H9 (cell line): ENCODE results near the gene GLYR1. TPM values are rescaled to one million over a fixed set of nuclear protein-coding genes. Genes with fewer than 3 reads are reported as not detected.

ENCODE experiments used
- DNase-seq: peaks from one replicate; pipeline ENCODE4 v3.0.0-alpha.2; 2017
- H2AFZ ChIP-seq: one replicate; pipeline ENCODE4 v1.6.1; 2013; ENCODE audit warnings: mild to moderate bottlenecking, low read length, control low read depth, moderate library complexity
- H2AK5ac ChIP-seq: 2 replicates; pipeline ENCODE4 v1.6.1; 2013; ENCODE audit warnings: low read length, control low read depth, mixed read lengths; ENCODE audit not compliant: insufficient read length
- H2BK120ac ChIP-seq: one replicate; pipeline ENCODE4 v1.6.1; 2013; ENCODE audit warnings: low read depth, mild to moderate bottlenecking, low read length, control low read depth, inconsistent platforms; ENCODE audit not compliant: poor library complexity, severe bottlenecking
- H2BK12ac ChIP-seq: 2 replicates; pipeline ENCODE4 v1.6.1; 2013; ENCODE audit warnings: low read length, control low read depth, mixed read lengths, low read depth; ENCODE audit not compliant: insufficient read length
- H2BK15ac ChIP-seq: 2 replicates; pipeline ENCODE4 v1.6.1; 2013; ENCODE audit warnings: low read depth, low read length, control low read depth
- H2BK20ac ChIP-seq: one replicate; pipeline ENCODE4 v1.6.1; 2013; ENCODE audit warnings: low read depth, mild to moderate bottlenecking, low read length, control low read depth, inconsistent platforms; ENCODE audit not compliant: poor library complexity, severe bottlenecking
- H2BK5ac ChIP-seq: 2 replicates; pipeline ENCODE4 v1.6.1; 2013; ENCODE audit warnings: low read length, control low read depth, mixed read lengths; ENCODE audit not compliant: insufficient read length
- H3K14ac ChIP-seq: 2 replicates; pipeline ENCODE4 v1.6.1; 2013; ENCODE audit warnings: low read length, control low read depth; ENCODE audit not compliant: insufficient read depth
- H3K18ac ChIP-seq: 2 replicates; pipeline ENCODE4 v1.6.1; 2013; ENCODE audit warnings: low read depth, mild to moderate bottlenecking, mixed read lengths, low read length, control low read depth; ENCODE audit not compliant: insufficient read length
- H3K23ac ChIP-seq: 2 replicates; pipeline ENCODE4 v1.6.1; 2013; ENCODE audit warnings: low read length, control low read depth, mixed read lengths, low read depth; ENCODE audit not compliant: insufficient read length
- H3K23me2 ChIP-seq: 2 replicates; pipeline ENCODE4 v1.6.1; 2013; ENCODE audit warnings: low read depth, mild to moderate bottlenecking, mixed read lengths, low read length, control low read depth; ENCODE audit not compliant: insufficient read length, poor library complexity, severe bottlenecking
- H3K27ac ChIP-seq: 2 replicates; pipeline ENCODE4 v1.5.1; 2013; ENCODE audit warnings: low read length, control low read depth, mixed read lengths, low read depth; ENCODE audit not compliant: insufficient read length
- H3K27me3 ChIP-seq: 2 replicates; pipeline ENCODE4 v1.6.1; 2013; ENCODE audit warnings: low read length, control low read depth, inconsistent platforms; ENCODE audit not compliant: insufficient read depth
- H3K4ac ChIP-seq: 2 replicates; pipeline ENCODE4 v1.6.1; 2013; ENCODE audit warnings: low read depth, mild to moderate bottlenecking, control low read depth, inconsistent platforms, low read length, moderate library complexity
- H3K4me1 ChIP-seq: 2 replicates; pipeline ENCODE4 v1.6.1; 2013; ENCODE audit warnings: low read length, control low read depth, inconsistent platforms; ENCODE audit not compliant: insufficient read depth
- H3K4me2 ChIP-seq: 2 replicates; pipeline ENCODE4 v1.6.1; 2013; ENCODE audit warnings: low read length, control low read depth, mixed read lengths; ENCODE audit not compliant: insufficient read length, insufficient read depth
- H3K56ac ChIP-seq: 2 replicates; pipeline ENCODE4 v1.6.1; 2013; ENCODE audit warnings: low read depth, mild to moderate bottlenecking, mixed read lengths, low read length, control low read depth; ENCODE audit not compliant: insufficient read length
- H3K79me1 ChIP-seq: 2 replicates; pipeline ENCODE4 v1.6.1; 2013; ENCODE audit warnings: low read depth, mild to moderate bottlenecking, moderate library complexity, low read length, control low read depth, inconsistent platforms; ENCODE audit not compliant: insufficient read depth, poor library complexity, severe bottlenecking
- H3K79me2 ChIP-seq: 2 replicates; pipeline ENCODE4 v1.6.1; 2013; ENCODE audit warnings: low read length, control low read depth, inconsistent platforms; ENCODE audit not compliant: insufficient read depth
- H3K9ac ChIP-seq: 2 replicates; pipeline ENCODE4 v1.6.1; 2013; ENCODE audit warnings: low read length, control low read depth, mixed read lengths; ENCODE audit not compliant: insufficient read length; ENCODE audit errors: extremely low read depth
- H3K9me3 ChIP-seq: one replicate; pipeline ENCODE4 v1.6.1; 2013; ENCODE audit warnings: low read depth, low read length, inconsistent platforms; ENCODE audit not compliant: control insufficient read depth
- H3T11ph ChIP-seq: one replicate; pipeline ENCODE4 v1.6.1; 2013; ENCODE audit warnings: mild to moderate bottlenecking, low read length, control low read depth, inconsistent platforms
- H4K20me1 ChIP-seq: one replicate; pipeline ENCODE4 v1.6.1; 2013; ENCODE audit not compliant: control insufficient read depth, insufficient read length, insufficient read depth
- H4K5ac ChIP-seq: 2 replicates; pipeline ENCODE4 v1.6.1; 2013; ENCODE audit warnings: low read depth, mild to moderate bottlenecking, mixed read lengths, low read length, control low read depth; ENCODE audit not compliant: insufficient read length
- H4K8ac ChIP-seq: replicated peaks from 2 replicates; pipeline ENCODE4 v1.6.1; 2013; ENCODE audit warnings: low read length, control low read depth, mixed read lengths, low read depth; ENCODE audit not compliant: insufficient read length
- H4K91ac ChIP-seq: 2 replicates; pipeline ENCODE4 v1.6.1; 2013; ENCODE audit warnings: low read depth, mild to moderate bottlenecking, moderate library complexity, mixed read lengths, low read length, control low read depth; ENCODE audit not compliant: insufficient read length
- H3K27ac Mint-ChIP-seq, 3 experiments: 2 replicates in 2 of 3; 3 replicates in 1 of 3; pipeline ENCODE4 v1.8.0; 2020 to 2021; ENCODE audit warnings: mixed read lengths in 3 of 3, mild to moderate bottlenecking in 1 of 3, moderate library complexity in 1 of 3
- H3K27me3 Mint-ChIP-seq: 2 replicates; pipeline ENCODE4 v1.8.0; 2021; ENCODE audit warnings: low read depth, mild to moderate bottlenecking, moderate library complexity, mixed read lengths
- H3K36me3 Mint-ChIP-seq, 3 experiments: 2 replicates in 2 of 3; 3 replicates in 1 of 3; pipeline ENCODE4 v1.8.0; 2020 to 2021; ENCODE audit warnings: low read depth in 3 of 3, mixed read lengths in 3 of 3; ENCODE audit not compliant: insufficient read depth in 1 of 3
- H3K4me1 Mint-ChIP-seq, 2 experiments: 2 replicates each; pipeline ENCODE4 v1.8.0; 2020; ENCODE audit warnings: mixed read lengths in 2 of 2
- H3K4me3 Mint-ChIP-seq, 2 experiments: 2 replicates in 1 of 2; 3 replicates in 1 of 2; pipeline ENCODE4 v1.8.0; 2020 to 2021; ENCODE audit warnings: mild to moderate bottlenecking in 2 of 2, mixed read lengths in 2 of 2, moderate library complexity in 1 of 2
- H3K9me3 Mint-ChIP-seq, 2 experiments: 2 replicates in 1 of 2; 3 replicates in 1 of 2; pipeline ENCODE4 v1.8.0; 2020; ENCODE audit warnings: mild to moderate bottlenecking in 2 of 2, mixed read lengths in 2 of 2, moderate library complexity in 1 of 2
- CTCF ChIP-seq: fragments of 200-600 bp; sonication (generic); conservative IDR thresholded peaks from 3 replicates; pipeline ENCODE4 v1.8.0; 2021; ENCODE audit warnings: antibody characterized with exemption, mild to moderate bottlenecking
- WGBS: extraction: QIAGEN DNeasy Blood & Tissue Kit; methylation state at CpG from one replicate; pipeline ENCODE4 v1.1.7; 2013; ENCODE audit warnings: missing lambda C conversion rate, low lambda C conversion rate, mixed read lengths; ENCODE audit not compliant: insufficient read length; ENCODE audit errors: extremely low coverage; 5-methylcytosine and 5-hydroxymethylcytosine counted together
- total RNA-seq: library from RNA; stranded (reverse); gene quantifications from 2 replicates; pipeline ENCODE4 v1.2.1, GENCODE V29; 2021

GLYR1 gene
- total RNA-seq, 1 experiment from 2014 or later, result 114 TPM

GRCh38 chr16:4788489-4788889 is 58.6 kb downstream of the GLYR1 start:
- no peak overlapping the region for H4K5ac ChIP-seq
- H3K27me3 Mint-ChIP-seq, result no peaks in the 10 kb centered on the region; the same call in 1 of the 2 replicates
- H3K4me3 Mint-ChIP-seq, result no peak overlapping the region
- no peaks in the 10 kb centered on the region for H3K36me3 Mint-ChIP-seq
- H2BK12ac ChIP-seq, result no peak overlapping the region
- WGBS, result no CpG with 5 or more reads among the region's 9 CpGs
- H3K4me2 ChIP-seq, result no peak overlapping the region
- H2BK120ac ChIP-seq, result no peak overlapping the region
- H2AFZ ChIP-seq, result no peak overlapping the region
- H3K27ac Mint-ChIP-seq, result peak overlapping the region in 2 of 3 experiments; percentile 28 to 29; a peak in 3 of 7 replicates
- peaks cover 15 to 24% of the 10 kb centered on the region in 2 experiments for H3K4me1 Mint-ChIP-seq
- H3K79me2 ChIP-seq, result no peaks in the 10 kb centered on the region
- no peak overlapping the region for H2BK15ac ChIP-seq
- no peak overlapping the region for H3T11ph ChIP-seq
- no peak overlapping the region for H4K8ac ChIP-seq
- H2BK5ac ChIP-seq, result no peak overlapping the region
- H3K18ac ChIP-seq, result no peak overlapping the region
- H3K14ac ChIP-seq, result no peak overlapping the region
- no peaks in the 10 kb centered on the region for H3K9me3 Mint-ChIP-seq
- DNase-seq, result no peak
- H3K56ac ChIP-seq, result no peak overlapping the region
- H4K20me1 ChIP-seq, result no peaks in the 10 kb centered on the region
- H4K91ac ChIP-seq, result no peak overlapping the region
- peaks cover 3% of the 10 kb centered on the region; the same call in 1 of the 2 replicates for H3K4me1 ChIP-seq
- H3K23me2 ChIP-seq, result no peaks in the 10 kb centered on the region
- H3K27ac ChIP-seq, result no peak overlapping the region
- TF ChIP-seq CTCF, result no peak
- H2BK20ac ChIP-seq, result no peak overlapping the region
- H3K79me1 ChIP-seq, result no peaks in the 10 kb centered on the region
- H3K4ac ChIP-seq, result no peak overlapping the region
- no peak overlapping the region for H2AK5ac ChIP-seq
- H3K9me3 ChIP-seq, result no peaks in the 10 kb centered on the region
- no peak overlapping the region for H3K23ac ChIP-seq
- H3K27me3 ChIP-seq, result no peaks in the 10 kb centered on the region
- H3K9ac ChIP-seq, result no peak overlapping the region
